NCI-H748 (cell line): ENCODE data around the gene SLC16A8.

Experiments
- DNase-seq: peaks from one replicate; lab custom pipeline; 2025; ENCODE audit not compliant: unreplicated experiment; lab: John Stamatoyannopoulos, UW

Gene SLC16A8

DNA sequence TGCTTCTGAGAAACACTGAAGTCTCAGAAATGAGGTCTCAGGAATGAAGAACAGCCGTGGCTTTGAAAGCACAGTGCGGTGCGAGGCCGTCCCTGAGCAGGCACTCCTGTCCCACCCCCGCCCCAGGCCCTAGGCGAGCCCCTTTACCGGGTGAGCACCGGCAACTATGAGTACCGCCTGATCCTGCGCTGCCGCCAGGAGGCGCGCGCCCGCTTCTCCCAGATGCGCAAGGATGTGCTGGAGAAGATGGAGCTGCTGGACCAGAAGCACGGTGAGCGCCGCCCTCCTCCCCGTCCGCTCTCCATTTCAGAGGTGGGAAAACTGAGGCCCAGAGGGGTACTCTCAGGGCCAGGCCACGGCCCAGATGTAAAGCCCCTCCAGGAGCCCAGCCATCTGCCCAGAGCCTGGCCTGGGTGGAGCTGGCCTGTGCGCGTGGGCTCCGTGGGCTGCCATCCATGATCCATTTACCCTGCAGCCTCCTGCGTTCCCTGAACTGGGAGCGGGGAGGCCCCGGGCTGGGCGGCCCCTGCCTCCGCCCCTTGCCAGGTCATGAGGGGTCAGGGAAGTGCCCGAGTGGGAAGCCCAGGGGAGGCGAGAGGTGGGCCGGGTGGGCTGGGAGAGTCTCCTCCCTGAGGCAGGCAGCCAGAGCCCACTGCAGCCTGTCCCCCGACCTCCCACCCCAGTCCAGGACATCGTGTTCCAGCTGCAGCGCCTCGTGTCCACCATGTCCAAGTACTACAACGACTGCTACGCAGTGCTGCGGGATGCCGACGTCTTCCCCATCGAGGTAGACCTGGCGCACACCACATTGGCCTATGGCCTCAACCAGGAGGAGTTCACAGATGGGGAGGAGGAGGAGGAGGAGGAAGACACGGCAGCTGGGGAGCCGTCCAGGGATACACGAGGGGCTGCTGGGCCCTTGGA is 9.5 kb downstream of the SLC16A8 start:
- DNase-seq = no peak

DNA sequence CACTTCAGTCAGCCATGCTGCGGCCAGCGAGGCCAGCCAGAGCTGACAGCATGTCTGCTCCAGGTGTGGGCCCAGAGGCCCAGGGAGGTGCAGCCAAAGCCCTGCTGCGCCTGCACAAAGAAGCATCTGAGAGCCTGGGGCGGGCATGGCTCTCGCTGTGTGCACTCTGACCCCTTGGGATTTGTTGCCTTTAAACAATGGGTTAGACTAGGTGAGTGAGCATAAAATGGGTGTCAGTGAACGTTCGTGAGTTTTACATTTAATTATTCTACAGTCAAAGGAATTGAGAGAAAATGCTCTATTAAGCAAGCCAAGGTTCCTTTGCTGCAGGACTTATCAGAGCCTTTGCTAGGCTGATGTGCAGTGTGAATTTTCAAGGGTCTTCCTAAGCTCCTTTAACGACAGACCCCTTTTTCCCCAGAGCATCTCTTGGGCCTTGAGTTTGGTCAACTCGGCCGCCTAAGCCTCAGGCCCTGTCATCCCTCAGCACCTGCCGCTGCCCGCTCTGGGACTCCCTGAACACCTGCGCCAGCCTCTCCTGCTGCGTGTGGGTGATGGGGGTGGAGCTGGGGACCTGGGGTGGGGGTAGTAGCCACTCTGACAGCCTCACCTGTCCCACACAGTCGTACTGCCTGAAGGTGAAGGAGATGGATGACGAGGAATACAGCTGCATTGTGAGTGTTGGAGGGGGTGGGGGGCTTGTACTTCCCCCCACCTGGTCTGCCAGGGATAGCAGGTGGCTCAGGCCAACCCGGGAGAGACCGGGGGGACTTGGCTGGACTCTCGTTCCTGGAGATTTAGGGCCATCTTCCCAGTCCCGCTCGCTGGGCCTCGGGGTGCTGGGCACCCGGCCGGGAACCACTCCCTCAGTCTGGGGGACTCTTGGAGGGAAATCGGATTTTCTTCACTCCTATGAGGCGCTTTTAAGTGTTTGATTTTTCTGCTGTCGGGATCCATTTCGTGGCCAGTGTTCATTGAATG is 10.5 kb downstream of the SLC16A8 start:
- DNase-seq = no peak

DNA sequence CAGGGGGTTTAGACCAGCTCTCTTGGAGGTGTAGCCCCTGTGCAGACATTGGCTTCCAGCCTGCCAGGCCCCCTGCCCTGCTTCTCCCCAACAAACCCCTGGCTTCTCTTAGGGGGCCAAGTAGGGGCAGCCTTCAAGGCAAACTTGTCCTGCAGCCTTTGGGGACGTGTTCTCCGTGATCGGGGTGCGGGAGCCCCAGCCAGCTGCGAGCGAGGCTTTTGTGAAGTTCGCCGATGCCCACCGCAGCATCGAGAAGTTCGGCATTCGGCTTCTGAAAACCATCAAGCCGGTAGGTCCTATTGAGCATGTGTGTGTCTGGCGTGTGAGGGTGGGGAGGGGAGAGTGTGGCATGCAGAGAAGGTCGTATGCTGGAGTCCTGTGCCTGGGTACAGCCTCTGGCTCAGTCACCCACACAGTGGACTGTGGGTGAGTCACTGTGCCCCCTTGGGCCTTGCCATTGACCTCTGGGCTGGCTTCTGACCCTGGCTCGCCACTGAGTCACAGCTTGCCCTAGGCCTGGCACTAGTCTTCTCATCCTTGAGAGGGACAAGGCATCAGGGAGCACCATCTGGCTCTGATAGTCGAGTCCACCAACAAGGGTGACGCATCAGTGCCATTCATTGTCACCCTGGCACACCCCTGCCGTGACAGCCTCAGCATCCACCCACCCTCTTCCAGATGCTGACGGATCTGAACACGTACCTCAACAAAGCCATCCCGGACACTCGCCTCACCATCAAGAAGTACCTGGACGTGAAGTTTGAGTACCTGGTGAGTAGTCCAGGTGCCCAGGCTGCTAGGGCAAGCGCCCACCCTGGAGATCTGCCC is 11.4 kb downstream of the SLC16A8 start:
- no peak for DNase-seq

DNA sequence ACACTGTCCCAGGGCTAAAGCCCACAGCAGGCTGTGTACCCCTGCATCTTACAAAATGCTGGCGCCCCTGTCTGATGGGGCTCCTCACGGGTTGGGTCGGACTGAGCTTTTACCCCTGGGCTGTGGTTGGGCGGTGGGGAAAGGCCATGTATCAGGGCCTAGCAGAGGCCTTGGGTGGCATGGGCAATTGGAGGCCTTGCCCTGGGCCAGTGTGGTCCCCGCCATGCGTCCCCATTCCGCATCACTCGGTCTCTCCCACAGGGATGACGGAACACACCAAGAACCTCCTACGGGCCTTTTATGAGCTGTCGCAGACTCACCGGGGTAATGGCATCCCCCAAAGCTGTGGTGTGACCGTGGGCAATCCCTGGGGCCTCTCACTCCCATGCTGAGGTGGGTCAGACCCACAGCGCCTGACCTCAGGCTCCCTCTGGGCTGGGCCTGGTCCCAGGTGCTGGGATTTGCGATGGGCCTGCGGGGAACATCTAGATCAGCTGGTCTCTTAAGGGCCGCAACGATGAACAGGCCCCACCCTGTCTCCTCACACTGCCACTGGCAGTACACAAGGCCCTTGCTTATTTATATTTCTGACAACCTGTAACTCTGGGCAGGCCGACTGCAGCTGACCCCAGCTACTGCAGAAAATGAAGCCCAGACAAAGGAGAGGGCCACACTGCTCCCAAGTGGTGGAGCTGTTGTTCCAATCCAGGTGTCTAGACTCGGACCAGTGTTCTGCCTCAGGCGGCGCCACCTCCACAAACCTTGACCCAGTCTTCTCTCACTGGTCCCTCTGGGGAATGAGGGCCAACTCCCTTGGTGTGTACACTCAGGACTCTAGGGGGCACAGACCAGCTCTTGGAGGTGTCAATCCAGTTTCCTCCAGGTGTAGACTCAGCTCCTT is 12.3 kb downstream of the SLC16A8 start:
- no peak for DNase-seq

DNA sequence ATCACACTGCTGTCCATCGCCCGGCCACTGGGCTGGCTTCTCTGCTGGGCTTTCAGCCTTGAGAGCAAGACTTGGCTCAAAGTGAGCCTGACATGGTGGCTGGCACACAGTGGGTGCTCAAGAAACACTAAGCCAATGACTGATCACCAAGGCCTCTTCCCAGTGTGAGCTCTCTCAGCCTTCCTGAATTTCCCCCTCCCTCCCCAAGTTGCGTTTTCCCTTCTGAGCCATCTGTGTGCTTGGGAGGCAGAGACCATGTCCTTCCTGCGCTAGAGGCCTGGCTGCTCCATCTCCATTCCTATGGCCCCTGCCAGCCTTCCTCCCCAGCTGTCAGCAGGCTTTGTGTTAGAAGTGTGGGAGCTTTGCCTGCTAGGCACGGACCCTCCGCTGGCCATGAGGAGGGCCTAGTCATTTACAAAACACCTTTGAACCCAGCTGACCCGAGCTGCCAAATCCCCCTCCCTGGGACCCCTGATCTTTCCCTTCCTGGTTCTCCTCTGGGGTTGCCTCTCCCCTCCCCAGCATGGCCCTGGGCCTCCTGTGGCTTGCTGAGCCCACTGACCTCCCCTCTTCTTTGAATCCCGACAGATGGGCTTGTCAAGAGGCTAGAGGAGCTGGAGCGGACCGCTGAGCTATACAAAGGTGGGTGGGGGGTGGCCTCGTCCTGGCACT is 13.6 kb downstream of the SLC16A8 start:
- DNase-seq = no peak

DNA sequence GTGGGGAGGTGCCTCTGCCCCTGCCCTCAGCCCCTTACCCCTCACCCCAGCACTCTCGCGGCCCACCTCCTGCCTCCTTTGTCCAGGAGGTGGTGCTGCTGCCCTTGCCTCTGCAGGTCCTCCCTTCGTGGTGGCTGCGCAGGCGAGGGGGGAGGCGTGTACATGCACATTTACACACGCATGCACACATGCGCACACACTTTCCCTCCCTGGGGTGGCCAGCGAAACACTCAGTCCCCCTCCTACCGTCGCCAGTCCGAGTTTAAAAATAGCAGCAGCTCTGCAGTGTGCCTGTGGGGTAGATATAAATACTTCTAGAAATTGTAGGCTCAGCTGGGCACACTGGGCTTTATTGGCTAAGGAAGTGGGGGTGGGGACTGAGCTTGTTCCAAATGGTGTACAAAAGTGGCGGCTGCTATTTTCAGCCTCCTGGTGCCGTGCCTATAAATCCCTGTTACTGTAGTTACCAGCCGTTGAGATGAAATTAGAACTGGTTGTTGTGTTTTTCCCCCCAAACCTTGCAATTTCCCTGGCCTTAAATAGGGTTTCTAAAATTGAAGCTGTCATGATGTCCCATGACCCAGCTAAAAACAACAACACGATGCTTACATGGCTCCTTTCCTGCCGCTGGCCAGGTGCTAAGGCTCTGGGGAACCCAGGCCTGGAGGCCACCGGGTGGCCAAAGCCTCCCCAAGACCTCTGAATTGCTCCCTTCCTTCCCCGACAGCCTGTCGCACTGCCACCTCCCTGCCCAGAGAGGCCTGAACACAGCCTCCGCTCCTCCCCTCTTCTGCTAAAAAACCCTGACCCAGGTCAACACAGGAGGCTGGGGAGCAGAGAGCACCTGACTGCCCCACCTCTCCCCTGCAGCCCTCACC is 14.4 kb downstream of the SLC16A8 start:
- DNase-seq = no peak

DNA sequence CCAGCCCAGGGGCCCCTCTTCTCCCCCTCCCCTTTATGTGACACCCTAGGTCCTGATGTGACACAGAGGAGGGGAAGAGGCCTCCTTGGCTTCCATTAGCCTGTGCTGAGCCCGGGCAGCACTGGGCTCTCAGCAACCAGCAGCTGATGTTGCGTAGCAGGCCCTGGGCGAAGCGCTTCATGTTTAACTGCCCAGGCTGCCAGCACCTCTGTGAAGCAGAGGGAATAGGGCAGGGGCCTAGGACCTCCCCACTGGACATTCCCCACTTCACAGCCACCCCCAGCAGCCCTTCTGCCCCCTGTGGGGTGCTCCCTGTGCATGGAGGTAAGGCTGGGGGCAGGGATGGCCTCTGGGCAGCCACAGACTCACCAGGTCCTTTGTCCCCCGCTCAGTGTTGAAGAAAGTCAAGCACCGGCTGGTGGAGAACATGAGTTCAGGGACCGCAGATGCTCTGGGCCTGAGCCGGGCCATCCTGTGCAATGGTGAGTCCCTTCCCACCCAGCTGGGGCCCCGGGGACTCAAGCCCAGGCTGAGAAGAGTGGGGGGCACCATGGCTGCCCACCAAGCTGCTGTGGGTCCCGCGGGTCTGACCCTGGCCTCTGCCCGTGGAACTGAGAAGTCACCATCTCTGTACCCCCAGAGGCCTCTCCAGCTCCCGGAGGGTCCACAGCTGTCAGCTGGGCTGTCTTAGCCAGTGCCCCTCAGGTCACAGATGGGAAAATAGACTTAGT is 15.2 kb downstream of the SLC16A8 start:
- no peak for DNase-seq

DNA sequence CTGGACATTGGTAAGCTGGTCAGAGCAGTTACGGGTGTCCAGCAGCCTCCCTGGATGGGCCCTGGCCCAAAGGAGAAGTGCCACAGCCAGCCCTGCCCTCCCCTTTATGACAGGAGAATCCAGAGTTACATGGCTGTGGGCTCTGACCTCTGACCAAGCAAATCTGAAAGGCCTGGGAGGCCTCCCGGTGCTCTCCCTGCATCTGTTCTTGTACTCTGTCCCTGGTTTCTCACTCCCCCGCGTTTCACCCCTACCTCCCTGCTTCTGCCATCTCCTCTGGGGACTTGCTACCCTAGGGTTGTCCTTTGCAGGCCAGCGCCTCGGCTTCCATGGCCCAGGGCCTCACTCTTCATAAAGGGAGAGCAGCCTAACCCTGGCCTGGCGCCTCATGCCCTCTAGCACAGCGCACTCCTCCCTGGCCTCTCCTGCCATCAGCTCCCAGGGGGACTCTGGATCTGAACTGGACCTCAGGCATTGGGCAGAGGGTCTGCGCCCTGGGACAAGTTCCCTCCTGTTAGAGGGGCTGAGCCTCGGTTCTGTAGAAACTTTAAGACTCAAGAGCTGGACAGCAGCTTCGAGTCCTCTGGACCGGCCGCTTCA is 16.1 kb downstream of the SLC16A8 start:
- no peak for DNase-seq

DNA sequence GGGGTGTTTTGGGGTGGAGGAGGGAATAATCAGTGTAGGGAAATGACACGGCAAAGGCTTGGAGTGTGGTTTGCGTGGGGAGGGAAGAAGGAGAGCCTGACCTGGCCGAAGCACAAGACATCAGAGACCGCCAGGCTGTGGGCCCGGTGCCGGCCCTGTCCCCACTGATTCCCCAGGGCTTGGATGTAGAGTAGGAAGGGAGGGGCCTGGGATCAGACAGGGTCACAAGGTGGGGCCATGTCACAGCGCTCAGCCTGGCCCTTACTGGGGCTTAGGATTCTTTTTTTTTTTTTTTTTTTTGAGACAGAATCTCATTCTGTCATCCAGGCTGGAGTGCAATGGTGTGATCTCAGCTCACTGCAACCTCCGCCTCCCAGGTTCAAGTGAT is 17.0 kb downstream of the SLC16A8 start:
- no peak for DNase-seq

DNA sequence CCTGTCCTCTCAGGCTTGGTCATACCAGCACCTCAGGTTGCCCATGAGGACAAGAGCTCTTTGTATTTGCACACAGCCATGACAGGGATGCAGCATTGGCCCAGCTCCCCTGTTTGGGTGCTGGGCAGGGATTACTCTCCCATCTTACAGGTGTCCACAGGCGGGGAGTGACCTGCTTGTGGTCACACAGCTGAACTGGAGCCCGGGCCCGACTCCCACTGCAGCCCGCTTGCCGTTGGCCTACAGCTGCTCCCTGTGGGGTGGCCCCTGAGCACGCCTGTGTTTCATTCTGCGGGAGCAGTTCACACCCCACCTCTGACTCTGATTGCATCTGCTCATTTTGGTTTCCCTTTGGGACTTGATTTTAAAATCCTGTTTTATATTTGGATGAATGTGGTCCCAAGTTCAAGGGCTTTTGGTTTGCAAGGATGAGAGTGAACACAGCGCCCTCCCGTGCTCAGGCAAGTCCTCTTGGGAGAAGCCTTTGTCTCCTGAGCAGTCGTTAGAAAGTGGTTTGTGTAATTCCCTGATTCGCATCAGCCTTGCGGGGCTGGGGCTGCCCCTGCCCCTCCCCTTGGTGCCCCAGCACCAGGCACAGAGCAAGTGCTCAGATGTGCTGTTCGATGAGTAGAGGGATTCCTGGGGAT is 17.5 kb downstream of the SLC16A8 start:
- no peak for DNase-seq

DNA sequence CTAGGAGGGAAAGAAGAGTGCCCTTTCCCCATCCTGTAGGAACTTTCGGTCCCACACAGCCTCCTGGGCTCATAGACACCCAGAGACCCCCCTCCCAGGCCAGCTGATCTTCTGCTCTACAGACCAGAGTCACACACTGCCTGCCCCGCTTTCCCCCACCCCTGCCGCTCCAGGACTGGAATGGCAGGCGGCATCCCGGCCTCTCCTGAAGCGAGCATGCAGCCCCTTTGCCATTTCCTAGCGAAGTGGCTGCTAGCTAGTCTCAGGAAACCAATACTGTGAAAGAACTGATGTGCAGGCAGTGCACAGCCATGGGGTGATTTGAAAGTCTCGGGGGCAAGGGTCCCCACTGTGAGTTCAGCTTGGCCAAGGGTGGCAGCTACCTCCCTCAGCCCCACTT is 18.4 kb downstream of the SLC16A8 start:
- no peak for DNase-seq

DNA sequence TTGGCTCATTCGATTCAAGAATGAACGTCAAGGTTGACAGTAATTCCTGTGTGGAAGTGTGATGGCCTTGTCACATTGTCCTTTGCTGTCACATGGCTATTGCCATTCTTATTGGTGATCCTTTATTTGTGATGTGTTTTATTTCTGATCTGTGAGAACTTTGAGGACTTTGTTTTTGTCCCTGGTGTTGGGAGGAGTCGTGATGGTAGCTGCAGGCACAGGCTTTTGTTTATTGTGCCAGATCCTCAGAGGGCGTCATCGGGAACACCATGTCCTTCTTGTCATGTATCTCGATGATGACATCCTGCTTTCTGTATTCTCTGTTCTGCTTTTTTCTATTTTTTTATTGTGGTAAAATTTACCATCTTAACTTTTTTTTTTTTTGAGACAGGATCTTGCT is 21.2 kb downstream of the SLC16A8 start:
- no peak for DNase-seq

DNA sequence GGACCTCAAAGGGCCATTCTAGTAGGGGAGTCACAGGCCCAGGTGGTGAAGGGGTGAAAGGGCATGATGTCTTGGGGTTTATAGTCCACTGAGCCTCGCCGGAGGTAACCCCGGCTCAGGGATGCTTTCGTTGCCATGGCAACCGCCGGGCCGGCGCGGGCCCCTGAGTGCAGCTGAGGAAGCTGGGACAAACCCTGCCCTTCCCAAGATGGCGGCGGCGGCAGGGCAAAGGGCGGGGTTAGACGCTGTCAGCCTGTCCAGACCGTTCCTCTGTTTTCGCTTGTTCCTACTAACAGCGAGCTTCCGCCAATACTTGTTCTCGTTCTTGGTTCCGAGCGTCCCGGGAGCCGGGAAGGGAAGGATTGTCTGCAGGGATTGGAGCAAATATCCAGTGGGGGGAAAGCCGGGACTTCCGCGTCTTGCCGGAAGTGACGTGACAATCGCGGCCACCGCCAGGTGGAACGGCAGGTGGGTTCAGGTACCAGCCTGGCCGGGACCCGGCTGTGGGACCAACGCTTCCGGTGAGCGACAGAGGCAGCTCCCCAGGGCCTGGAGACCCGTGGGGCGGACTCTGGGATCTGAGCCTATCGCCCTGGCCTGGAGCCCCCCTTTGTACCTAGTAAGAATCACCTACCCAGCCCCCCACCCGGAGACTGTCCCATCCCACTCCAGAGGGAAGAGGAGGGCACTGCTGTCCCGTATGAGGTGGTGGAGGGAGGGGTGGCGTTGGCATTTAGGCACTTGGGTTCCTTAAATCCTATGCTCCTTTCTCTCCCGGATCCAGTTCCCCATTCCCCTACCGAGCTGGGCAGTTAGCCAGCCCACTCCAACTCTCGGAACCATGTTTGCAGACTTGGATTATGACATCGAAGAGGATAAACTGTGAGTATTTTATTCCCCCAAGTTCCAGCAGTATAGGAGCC is 26.8 kb downstream of the SLC16A8 start, which contains the start of gene PICK1:
PICK1 (plus strand) TSS at position 436 of the 923 bp plus-strand sequence; CDS start at position 842, 406 bp downstream.
- peak; percentile 95 for DNase-seq

DNA sequence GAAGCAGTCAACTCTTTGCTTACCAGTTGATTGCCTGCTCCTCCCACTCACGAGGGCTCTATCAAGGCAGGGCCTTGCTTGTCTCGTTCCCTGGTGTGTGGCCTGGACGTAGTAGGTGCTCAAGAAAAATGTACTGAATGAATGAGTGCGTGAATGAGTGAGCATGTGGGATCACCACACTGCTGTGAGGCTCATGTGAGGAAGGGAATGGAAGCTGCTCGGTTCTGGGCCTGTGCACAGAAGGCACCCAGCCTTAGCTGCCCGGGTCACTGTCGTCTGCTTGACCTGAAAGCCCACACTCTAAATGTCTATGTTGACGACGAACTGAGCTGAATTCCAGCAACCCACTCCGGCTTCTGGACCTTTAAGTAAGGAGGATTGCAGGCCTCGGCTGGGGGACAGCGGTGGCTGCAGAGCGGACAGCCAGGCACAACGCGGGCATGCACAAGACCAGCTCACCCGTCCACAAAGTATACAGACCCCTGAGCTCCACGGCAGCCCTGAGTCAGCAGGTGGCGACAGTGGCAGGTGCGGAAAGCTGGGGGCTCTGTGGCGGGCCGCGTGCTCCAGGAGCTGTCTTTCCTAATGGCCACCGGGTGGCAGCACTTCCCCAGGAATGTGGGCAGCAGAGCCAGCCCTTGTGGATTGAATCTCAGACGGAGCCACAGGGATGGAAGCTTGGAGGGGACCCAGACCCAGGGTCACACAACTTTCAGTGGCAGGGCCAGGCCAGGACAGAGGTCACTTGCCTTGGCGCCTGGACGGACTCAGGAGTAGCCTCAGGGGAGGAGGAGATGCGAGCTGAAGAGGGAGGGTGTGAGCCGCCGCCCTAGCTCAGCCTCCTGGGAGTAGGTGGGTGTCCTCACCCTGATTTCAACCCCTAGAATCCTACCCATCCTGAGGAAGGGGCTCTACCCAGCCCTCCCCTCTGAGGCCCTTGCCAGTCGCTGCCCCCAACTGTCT is 31.8 kb downstream of the SLC16A8 start:
- DNase-seq = peak; percentile 79
